NT2/D1 (cell line): ENCODE results near the gene SEM1.

Experiments
- SUZ12 ChIP-seq: IDR thresholded peaks from 2 replicates; pipeline ENCODE4 v1.6.1; 2011; ENCODE audit not compliant: insufficient read length, insufficient read depth; ENCODE audit errors: extremely low read depth
- YY1 ChIP-seq: IDR thresholded peaks from 2 replicates; pipeline ENCODE4 v1.6.1; 2011; ENCODE audit not compliant: insufficient read length, insufficient read depth
- ZNF274 ChIP-seq: IDR thresholded peaks from 2 replicates; pipeline ENCODE4 v1.6.1; 2011; ENCODE audit warnings: mild to moderate bottlenecking, low read depth, low read length

GRCh38 chr7:96694082-96694481, 15.6 kb downstream of the SEM1 start:
- no peak for TF ChIP-seq ZNF274
- TF ChIP-seq YY1 = no peak
- no peak for TF ChIP-seq SUZ12
